ENCODE data around the gene RMI2. TPM values are rescaled to one million over a fixed set of nuclear protein-coding genes. Genes with fewer than 3 reads are reported as not detected.
A peak's percentile ranks its signal among the peaks of the same experiment; 100 is the strongest.
"Not testable (repeated sequence)": the region's sequence is repeated elsewhere in the genome, so short reads cannot be mapped to it uniquely, and the experiment has no call there.

RMI2 gene
- total RNA-seq, 1 experiment from 2014 or later = 45.2 TPM

DNA sequence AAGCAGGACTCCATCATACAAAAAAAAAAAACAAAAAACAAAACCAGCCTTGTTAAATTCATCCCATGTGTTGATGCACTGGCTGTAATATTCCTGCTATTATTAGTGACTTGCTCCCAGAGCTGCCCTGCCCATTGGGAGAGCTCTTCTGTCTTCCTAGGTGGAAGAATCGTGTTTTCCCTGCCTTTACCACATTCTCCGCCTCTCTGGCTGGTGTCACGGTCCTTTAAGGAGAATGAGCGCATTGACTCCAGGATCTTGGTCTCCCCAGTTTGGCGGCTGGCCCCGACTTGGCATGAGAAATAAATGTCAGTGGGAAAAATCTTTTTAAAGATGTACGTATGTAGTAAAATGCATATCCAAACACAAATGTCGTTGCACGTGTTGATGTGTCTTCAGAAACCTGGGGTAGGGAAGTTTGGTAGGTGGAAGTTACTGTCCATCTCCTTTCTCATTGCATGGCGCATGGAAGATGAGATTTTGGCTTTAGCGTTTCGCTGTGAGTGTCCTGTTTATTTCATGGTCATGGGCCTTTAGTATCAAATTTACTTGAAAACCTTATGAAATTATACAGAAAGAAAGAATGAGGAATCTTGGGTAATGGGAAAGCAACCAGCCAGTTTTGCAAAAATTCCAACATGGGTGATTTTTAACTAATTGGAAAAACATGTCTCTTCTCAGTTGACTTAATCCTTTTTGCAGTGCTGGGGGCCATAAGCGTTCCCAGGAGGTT lies 15.5 kb downstream of the RMI2 start:
- H3K4me1 ChIP-seq (ENCODE audit: low read length) = peaks cover 19% of the 10 kb centered on the region

GRCh38 chr16:11361701-11362451 lies 16.6 kb downstream of the RMI2 start:
- Histone ChIP-seq H3K79me2 (ENCODE audit: low read length) (no peaks in the 10 kb centered on the region), H3K4me2 (ENCODE audit: low read depth, low read length, poor library complexity, severe bottlenecking) (peak overlapping the region; percentile 58), H3K27ac (ENCODE audit: low read length) (no peak overlapping the region), H3K9ac (ENCODE audit: low read length) (peak overlapping the region; percentile 14; the same call in 1 of the 2 replicates), H3K36me3 (ENCODE audit: insufficient read depth, low read length) (no peaks in the 10 kb centered on the region), H2AFZ (ENCODE audit: low read length) (peak overlapping the region; percentile 64; the same call in 1 of the 2 replicates), H4K20me1 (ENCODE audit: insufficient read depth, low read depth, low read length) (no peaks in the 10 kb centered on the region; the same call in 1 of the 2 replicates), H3K27me3 (ENCODE audit: low read length) (no peaks in the 10 kb centered on the region), H3K9me3 (ENCODE audit: low read length) (no peaks in the 10 kb centered on the region), H3K4me3 (ENCODE audit: low read length) (peak overlapping the region; percentile 40), H3K9me2 (replicated peaks; ENCODE audit: insufficient read depth, low read length) (no peaks in the 10 kb centered on the region), H3K4me1 (ENCODE audit: low read length) (peaks cover 15% of the 10 kb centered on the region)
- DNase-seq = peak; percentile 65

More for the DNA sequence above, 15.5 kb downstream of the RMI2 start:
- Histone ChIP-seq H3K9me3 (ENCODE audit: low read length) (no peaks in the 10 kb centered on the region), H3K9ac (ENCODE audit: low read length) (no peak overlapping the region), H3K9me2 (replicated peaks; ENCODE audit: insufficient read depth, low read length) (no peaks in the 10 kb centered on the region), H3K4me2 (ENCODE audit: low read depth, low read length, poor library complexity, severe bottlenecking) (no peak overlapping the region), H2AFZ (ENCODE audit: low read length) (no peak overlapping the region), H3K4me3 (ENCODE audit: low read length) (no peak overlapping the region), H4K20me1 (ENCODE audit: insufficient read depth, low read depth, low read length) (no peaks in the 10 kb centered on the region; the same call in 1 of the 2 replicates), H3K36me3 (ENCODE audit: insufficient read depth, low read length) (no peaks in the 10 kb centered on the region), H3K27me3 (ENCODE audit: low read length) (no peaks in the 10 kb centered on the region), H3K79me2 (ENCODE audit: low read length) (no peaks in the 10 kb centered on the region), H3K27ac (ENCODE audit: low read length) (no peak overlapping the region)
- DNase-seq = no peak

DNA sequence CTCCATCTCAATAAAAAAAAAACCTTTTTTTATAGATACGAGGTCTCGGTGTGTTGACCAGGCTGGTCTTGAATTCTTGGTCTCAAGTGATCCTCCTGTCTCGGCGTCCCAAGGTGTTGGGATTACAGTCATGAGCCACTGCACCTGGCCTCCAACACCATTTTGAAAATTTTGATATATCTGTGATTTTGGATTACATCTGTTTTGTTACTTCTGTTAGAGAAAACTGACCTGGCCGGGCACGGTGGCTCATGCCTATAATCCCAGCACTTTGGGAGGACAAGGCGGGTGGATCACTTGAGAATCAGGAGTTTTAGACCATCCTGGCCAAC lies 18.6 kb downstream of the RMI2 start:
- Histone ChIP-seq H2AFZ (ENCODE audit: low read length) (no peak overlapping the region), H3K36me3 (ENCODE audit: insufficient read depth, low read length) (no peaks in the 10 kb centered on the region), H3K9me2 (replicated peaks; ENCODE audit: insufficient read depth, low read length) (no peaks in the 10 kb centered on the region), H3K27me3 (ENCODE audit: low read length) (no peaks in the 10 kb centered on the region), H3K79me2 (ENCODE audit: low read length) (no peaks in the 10 kb centered on the region), H3K27ac (ENCODE audit: low read length) (no peak overlapping the region), H4K20me1 (ENCODE audit: insufficient read depth, low read depth, low read length) (no peaks in the 10 kb centered on the region), H3K4me2 (ENCODE audit: low read depth, low read length, poor library complexity, severe bottlenecking) (no peak overlapping the region), H3K4me1 (ENCODE audit: low read length) (peaks cover 16% of the 10 kb centered on the region), H3K9ac (ENCODE audit: low read length) (no peak overlapping the region), H3K9me3 (ENCODE audit: low read length) (no peaks in the 10 kb centered on the region), H3K4me3 (ENCODE audit: low read length) (no peak overlapping the region)
- DNase-seq = no peak

- Histone ChIP-seq H3K9me3 (ENCODE audit: low read length) (no peaks in the 10 kb centered on the region), H3K4me2 (ENCODE audit: low read depth, low read length, poor library complexity, severe bottlenecking) (no peak overlapping the region), H4K20me1 (ENCODE audit: insufficient read depth, low read depth, low read length) (no peaks in the 10 kb centered on the region), H3K4me1 (ENCODE audit: low read length) (peaks cover 36% of the 10 kb centered on the region), H3K9ac (ENCODE audit: low read length) (no peak overlapping the region), H3K27ac (ENCODE audit: low read length) (no peak overlapping the region), H3K4me3 (ENCODE audit: low read length) (no peak overlapping the region), H2AFZ (ENCODE audit: low read length) (no peak overlapping the region), H3K27me3 (ENCODE audit: low read length) (no peaks in the 10 kb centered on the region), H3K36me3 (ENCODE audit: insufficient read depth, low read length) (no peaks in the 10 kb centered on the region), H3K9me2 (replicated peaks; ENCODE audit: insufficient read depth, low read length) (no peaks in the 10 kb centered on the region), H3K79me2 (ENCODE audit: low read length) (no peaks in the 10 kb centered on the region)
- no peak for DNase-seq
Measured at GRCh38 chr16:11367483-11367906, 22.2 kb downstream of the RMI2 start.

- Histone ChIP-seq H3K27ac (ENCODE audit: low read length) (peak overlapping the region; percentile 82), H4K20me1 (ENCODE audit: insufficient read depth, low read depth, low read length) (no peaks in the 10 kb centered on the region), H3K79me2 (ENCODE audit: low read length) (no peaks in the 10 kb centered on the region), H3K9me2 (replicated peaks; ENCODE audit: insufficient read depth, low read length) (no peaks in the 10 kb centered on the region), H2AFZ (ENCODE audit: low read length) (peak overlapping the region; percentile 55; the same call in 1 of the 2 replicates), H3K4me3 (ENCODE audit: low read length) (peak overlapping the region; percentile 23; the same call in 1 of the 2 replicates), H3K9me3 (ENCODE audit: low read length) (no peaks in the 10 kb centered on the region), H3K4me2 (ENCODE audit: low read depth, low read length, poor library complexity, severe bottlenecking) (peak overlapping the region; percentile 44), H3K36me3 (ENCODE audit: insufficient read depth, low read length) (no peaks in the 10 kb centered on the region), H3K27me3 (ENCODE audit: low read length) (no peaks in the 10 kb centered on the region), H3K9ac (ENCODE audit: low read length) (peak overlapping the region; percentile 46), H3K4me1 (ENCODE audit: low read length) (peaks cover 40% of the 10 kb centered on the region)
- DNase-seq = peak; percentile 94
Measured at GRCh38 chr16:11370084-11370931, 25.0 kb downstream of the RMI2 start.

GRCh38 chr16:11370932-11371279 lies 25.6 kb downstream of the RMI2 start:
- not testable (repeated sequence) for H3K36me3 ChIP-seq (ENCODE audit: insufficient read depth, low read length); H3K9me2 ChIP-seq (replicated peaks; ENCODE audit: insufficient read depth, low read length); H3K27me3 ChIP-seq (ENCODE audit: low read length); H4K20me1 ChIP-seq (ENCODE audit: insufficient read depth, low read depth, low read length); H3K79me2 ChIP-seq (ENCODE audit: low read length); DNase-seq; H3K9me3 ChIP-seq (ENCODE audit: low read length)
- Histone ChIP-seq H3K27ac (ENCODE audit: low read length) (peak overlapping the region; percentile 82), H3K4me2 (ENCODE audit: low read depth, low read length, poor library complexity, severe bottlenecking) (peak overlapping the region; percentile 44), H3K4me1 (ENCODE audit: low read length) (peaks cover 40% of the 10 kb centered on the region), H3K4me3 (ENCODE audit: low read length) (peak overlapping the region; percentile 10; the same call in 1 of the 2 replicates), H3K9ac (ENCODE audit: low read length) (peak overlapping the region; percentile 46), H2AFZ (ENCODE audit: low read length) (peak overlapping the region; percentile 55; the same call in 1 of the 2 replicates)

DNA sequence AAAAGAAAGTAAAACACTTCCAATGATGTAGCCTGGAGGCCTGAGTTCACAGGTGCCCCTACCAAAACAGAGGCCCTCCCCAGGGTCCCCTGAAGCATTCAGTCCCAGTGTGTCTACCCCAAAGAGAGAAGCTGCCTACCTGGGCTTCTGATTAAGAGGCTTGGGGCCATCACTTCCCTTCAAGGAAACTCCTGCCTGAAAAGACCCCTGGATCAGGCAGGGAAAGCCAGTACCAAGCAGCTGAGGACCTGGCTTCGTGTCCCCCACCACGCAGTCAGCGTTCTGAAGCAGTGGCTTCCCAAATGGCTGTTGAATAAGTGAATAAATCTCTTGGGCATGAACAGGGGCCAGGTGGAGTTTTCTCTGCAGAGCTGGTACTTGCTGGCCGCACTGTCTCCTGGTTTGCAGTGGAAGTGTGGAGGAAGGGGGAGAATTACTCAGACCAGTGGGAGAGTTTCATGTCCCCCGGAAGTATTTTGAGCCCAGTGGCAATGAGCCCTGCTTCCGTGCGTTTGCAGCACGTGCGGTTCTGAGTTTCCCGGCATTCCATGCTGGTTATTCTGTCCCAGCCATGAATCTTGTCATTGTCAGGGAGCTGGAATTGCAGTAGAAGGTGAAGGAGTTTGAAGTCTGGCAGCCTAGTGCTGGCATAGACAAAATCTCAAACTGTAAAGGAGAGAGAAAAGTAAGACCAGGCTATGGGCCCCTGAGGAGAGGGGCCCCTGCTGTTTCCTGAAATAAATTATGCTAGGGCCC lies 27.0 kb downstream of the RMI2 start:
- Histone ChIP-seq H2AFZ (ENCODE audit: low read length) (no peak overlapping the region), H3K4me3 (ENCODE audit: low read length) (no peak overlapping the region), H3K9me2 (replicated peaks; ENCODE audit: insufficient read depth, low read length) (no peaks in the 10 kb centered on the region), H3K9ac (ENCODE audit: low read length) (no peak overlapping the region), H3K4me1 (ENCODE audit: low read length) (peaks cover 40% of the 10 kb centered on the region), H4K20me1 (ENCODE audit: insufficient read depth, low read depth, low read length) (no peaks in the 10 kb centered on the region), H3K36me3 (ENCODE audit: insufficient read depth, low read length) (no peaks in the 10 kb centered on the region), H3K27ac (ENCODE audit: low read length) (no peak overlapping the region), H3K27me3 (ENCODE audit: low read length) (0 out of 2 replicates have a peak, but pooled peaks cover 3% of the 10 kb centered on the region), H3K79me2 (ENCODE audit: low read length) (no peaks in the 10 kb centered on the region), H3K9me3 (ENCODE audit: low read length) (no peaks in the 10 kb centered on the region), H3K4me2 (ENCODE audit: low read depth, low read length, poor library complexity, severe bottlenecking) (no peak overlapping the region)
- no peak for DNase-seq
